NOMO-1 (cell line): ENCODE results near the gene RASA2.

ENCODE experiments used
- DNase-seq, 2 experiments: peaks; one replicate each; lab custom pipeline; 2025; ENCODE audit not compliant: unreplicated experiment in 2 of 2; lab: John Stamatoyannopoulos, UW

RASA2 gene, protein sequence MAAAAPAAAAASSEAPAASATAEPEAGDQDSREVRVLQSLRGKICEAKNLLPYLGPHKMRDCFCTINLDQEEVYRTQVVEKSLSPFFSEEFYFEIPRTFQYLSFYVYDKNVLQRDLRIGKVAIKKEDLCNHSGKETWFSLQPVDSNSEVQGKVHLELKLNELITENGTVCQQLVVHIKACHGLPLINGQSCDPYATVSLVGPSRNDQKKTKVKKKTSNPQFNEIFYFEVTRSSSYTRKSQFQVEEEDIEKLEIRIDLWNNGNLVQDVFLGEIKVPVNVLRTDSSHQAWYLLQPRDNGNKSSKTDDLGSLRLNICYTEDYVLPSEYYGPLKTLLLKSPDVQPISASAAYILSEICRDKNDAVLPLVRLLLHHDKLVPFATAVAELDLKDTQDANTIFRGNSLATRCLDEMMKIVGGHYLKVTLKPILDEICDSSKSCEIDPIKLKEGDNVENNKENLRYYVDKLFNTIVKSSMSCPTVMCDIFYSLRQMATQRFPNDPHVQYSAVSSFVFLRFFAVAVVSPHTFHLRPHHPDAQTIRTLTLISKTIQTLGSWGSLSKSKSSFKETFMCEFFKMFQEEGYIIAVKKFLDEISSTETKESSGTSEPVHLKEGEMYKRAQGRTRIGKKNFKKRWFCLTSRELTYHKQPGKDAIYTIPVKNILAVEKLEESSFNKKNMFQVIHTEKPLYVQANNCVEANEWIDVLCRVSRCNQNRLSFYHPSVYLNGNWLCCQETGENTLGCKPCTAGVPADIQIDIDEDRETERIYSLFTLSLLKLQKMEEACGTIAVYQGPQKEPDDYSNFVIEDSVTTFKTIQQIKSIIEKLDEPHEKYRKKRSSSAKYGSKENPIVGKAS

GRCh38 chr3:141486746-141487520 is at the start of gene RASA2:
TSS of gene RASA2 (plus strand) at chr3:141487027. CDS start at chr3:141487084, 57 bp downstream.
- peak; percentile 67 to 93 for DNase-seq

DNA sequence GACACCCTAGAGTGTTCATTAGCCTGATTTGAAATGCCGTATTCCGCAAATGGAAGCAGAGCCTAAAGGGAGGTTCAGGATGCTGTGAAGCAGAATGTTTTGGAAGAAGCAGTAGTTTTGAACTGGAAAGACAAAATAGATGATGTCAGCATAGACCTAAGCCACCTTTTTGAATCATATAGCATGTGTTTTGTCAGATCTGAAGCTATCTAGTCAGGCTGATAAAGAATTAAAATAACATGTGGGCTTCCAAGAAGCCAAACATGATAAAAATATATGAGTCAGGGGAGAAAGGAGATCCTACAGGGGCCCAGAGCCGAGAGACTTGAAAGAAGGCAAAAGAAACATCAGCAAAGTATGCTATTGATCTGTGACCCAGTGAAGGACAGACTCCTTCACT is 47.2 kb upstream of the RASA2 start:
- DNase-seq, result no peak

- no peak for DNase-seq
Observed at GRCh38 chr3:141440942-141441341, 45.9 kb upstream of the RASA2 start.

DNA sequence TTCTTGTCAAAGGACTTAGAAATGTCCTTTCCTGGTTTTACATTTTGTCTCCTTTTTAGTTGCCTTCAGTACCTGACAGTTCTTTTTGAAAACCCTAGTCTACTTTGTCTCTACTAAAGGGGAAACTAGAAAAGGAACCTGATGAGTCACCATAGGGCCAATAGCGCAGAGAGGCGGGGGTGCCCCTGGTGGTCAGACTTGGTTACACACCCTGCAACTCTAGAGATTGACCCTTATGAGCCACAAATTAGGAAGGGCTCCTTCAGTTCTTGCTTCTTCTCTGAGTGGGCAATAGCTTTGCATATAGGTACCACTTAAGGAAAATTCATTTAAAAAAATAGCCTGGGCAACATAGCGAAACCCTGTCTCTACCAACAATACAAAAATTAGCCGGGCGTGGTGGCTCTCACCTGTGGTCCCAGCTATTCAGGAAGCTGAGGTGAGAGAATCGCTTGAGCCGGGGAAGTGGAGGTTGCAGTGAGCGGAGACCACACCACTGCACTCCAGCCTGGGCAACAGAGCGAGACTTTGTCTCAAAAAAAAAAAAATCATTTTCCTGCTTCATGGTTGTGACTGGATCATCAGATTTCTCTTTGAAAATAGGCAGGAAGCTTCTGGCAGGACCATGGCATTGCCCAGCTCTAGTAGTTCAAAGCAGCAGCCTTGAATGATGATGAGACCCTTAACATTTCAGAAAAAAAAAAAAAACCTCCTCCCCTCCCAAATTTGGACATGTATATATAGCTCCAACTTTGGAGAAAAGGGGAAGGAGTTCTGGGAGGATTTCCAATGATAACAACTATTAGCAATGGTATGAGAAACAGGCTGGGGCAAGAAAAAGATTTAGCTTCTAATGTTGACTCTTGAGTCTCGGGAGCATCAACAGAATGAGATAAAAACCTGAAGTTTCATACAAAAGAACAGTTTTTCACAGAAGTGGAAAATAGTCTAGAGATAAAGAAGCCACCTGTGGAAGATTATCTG is 45.2 kb upstream of the RASA2 start:
- peak; percentile 86 to 96 for DNase-seq

DNA sequence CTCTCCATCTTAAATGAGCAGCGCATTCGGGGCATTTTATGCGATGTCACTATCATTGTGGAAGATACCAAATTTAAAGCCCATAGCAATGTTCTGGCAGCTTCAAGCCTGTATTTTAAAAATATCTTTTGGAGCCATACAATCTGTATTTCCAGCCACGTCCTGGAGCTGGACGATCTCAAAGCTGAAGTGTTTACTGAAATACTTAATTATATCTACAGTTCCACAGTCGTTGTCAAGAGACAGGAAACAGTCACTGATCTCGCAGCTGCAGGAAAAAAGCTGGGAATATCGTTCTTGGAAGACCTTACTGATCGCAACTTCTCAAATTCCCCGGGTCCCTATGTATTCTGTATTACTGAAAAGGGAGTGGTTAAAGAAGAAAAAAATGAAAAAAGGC is 44.4 kb upstream of the RASA2 start:
- no peak for DNase-seq

- no peak for DNase-seq
Observed at GRCh38 chr3:141442914-141443313, 43.9 kb upstream of the RASA2 start.

DNA sequence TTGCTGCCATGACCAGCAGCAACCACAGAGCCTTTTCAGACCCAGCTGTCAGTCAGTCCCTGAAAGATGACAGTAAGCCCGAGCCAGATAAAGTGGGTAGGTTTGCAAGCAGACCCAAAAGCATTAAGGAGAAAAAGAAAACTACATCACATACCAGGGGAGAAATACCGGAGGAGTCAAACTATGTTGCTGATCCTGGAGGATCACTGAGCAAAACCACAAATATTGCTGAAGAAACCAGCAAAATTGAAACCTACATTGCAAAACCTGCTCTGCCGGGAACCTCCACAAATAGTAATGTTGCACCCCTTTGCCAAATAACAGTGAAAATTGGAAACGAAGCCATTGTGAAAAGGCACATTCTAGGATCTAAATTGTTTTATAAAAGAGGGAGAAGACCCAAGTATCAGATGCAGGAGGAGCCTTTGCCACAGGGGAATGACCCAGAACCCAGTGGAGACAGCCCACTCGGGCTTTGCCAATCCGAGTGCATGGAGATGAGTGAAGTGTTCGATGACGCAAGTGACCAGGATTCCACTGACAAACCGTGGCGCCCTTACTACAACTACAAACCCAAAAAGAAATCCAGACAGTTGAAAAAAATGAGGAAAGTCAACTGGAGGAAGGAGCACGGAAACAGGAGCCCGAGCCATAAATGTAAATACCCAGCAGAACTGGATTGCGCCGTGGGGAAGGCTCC is 42.1 kb upstream of the RASA2 start:
- no peak for DNase-seq

DNA sequence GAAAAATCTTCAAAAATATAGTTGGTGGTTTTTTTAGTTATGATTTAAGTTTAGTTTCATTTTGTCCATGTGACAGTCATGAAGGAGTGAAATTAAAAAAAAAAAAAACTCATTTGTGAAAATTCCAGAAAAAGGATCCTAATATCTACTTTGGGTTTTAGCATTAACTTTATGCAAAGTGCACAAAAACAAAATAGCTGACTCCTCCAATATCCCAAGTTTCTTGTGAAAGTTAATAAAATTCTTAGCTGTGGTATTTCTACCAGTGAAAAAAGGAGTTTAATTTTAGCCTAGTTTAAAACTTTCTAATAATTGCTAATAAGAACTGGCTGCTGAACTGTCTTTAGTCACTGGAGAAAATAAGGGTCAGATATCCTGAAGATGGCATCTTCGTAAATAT is 40.8 kb upstream of the RASA2 start:
- no peak for DNase-seq

DNA sequence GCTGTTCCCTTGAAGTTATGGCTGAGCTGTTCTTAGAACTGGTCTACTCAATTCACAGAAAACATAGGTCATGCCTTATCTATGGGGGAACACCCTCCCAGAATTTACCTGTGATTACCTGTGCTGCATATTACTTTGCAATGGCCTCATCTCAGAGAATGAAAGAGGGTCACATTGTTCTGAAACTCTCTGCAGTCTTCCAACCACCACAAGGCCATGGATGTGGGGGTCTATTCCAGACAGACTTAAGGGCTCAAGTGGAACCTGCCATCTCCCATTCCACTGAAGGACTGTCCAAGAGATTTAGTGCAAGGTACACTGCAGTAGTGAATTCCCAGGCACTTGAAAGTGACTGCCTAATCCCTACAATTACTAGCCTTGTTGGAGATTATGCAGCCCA is 40.1 kb upstream of the RASA2 start:
- no peak for DNase-seq

- DNase-seq, result no peak
Observed at GRCh38 chr3:141447383-141447782, 39.4 kb upstream of the RASA2 start.

DNA sequence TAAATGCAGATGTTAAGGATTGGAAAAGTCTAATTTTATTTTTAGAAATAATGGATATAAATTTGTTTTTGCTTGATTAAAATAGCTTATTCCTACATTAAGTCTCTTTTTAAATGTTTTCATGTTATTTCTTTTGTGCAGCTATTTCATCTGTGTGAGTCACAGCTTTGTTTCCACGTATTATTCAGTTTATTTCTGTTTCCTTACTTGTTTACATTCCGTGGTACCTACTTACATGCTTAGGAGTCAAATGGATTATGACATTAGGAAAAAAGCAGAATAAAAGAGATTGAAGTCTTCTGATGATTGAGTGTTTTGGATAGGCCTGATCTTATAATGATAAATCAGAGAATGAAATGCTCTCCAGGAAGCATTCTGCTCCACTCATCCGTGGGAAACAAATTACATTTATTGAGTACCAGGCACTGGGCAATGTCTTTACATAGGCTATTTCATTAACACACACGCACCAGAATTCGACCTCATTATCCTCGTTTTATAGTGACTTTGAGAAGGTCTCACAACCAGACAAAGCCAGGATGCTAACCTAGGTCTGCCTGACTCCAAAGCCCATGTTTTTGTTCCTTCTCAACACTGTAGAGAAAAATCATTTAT is 38.1 kb upstream of the RASA2 start:
- DNase-seq, result no peak

- no peak for DNase-seq
Observed at GRCh38 chr3:141449424-141449823, 37.4 kb upstream of the RASA2 start.

DNA sequence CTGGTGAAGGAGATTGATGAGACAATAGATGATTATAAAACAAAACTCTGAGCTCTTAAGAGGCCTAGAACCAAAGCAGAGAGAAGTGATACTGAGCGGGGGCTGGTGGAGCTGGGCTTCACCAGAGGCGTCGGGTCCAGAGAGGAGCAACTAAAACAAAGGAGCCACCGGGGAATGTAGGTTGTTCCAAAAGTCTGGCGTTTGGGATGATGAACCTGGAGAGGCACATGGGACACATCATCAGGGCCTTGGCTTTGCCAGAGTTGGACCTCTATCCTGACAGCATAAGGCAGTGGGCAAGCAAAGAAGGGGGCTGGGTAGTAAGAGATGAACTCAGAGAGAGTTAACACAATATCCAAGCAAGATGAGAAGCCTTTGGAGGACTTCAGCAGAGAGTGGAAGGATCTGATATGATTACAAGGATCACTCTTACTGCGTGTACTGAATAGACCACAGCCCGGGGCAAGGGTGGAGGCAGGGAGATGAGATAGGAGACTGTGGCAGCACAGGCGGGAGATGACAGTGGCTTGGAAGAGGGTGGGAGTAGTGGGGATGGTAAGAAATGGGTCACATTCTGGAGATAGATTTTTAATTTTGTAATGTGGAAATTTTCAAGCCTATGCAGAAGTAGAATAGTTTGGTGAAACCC is 36.0 kb upstream of the RASA2 start:
- DNase-seq, result peak in 1 of 2 experiments; percentile 13

GRCh38 chr3:141452045-141452444 is 34.8 kb upstream of the RASA2 start:
- DNase-seq, result peak; percentile 82 to 97

GRCh38 chr3:141452773-141453172 is 34.1 kb upstream of the RASA2 start:
- DNase-seq, result no peak

- DNase-seq, result no peak
Observed at GRCh38 chr3:141454054-141454453, 32.8 kb upstream of the RASA2 start.

DNA sequence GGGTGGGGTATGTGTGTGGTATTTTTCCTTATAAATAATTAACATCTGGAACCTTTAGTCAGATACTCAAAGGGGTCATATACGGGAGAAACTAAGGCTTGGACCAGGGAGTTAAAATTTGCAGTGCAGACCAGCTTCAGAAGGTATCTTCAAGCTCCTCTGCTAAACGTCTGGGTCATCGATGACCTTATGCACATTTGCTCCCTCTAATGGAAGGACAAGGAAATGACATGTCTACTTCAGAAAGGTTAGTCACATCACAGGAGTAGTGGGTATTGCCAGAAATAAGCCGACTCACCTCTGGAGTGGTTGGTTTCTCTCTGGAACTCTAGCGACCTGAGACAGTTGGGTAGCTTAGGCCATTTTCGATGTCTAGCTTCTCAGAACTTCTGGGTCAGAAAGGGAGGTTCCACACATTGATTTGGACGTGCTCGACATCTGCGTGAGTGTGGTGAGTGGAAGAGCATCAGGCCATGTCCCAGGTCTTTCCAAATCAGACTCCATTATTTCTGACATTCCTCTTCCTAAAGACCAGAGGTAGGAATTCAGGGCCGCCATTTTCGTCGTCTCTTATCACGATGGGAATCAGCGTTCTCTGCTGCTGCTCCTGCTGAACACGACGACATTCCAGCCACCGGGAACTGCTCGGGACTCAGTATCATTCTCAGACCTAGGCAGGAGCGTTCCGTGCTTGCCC is 31.8 kb upstream of the RASA2 start:
- peak; percentile 25 to 93 for DNase-seq
